Immature natural killer cell (primary cell): Measurements from ENCODE around the gene HS3ST5. TPM values are rescaled to one million over a fixed set of nuclear protein-coding genes. Genes with fewer than 3 reads are reported as not detected.
"Not testable (repeated sequence)": the region's sequence is repeated elsewhere in the genome, so short reads cannot be mapped to it uniquely, and the experiment has no call there.

Experiments
- DNase-seq, 3 donors: peaks; one replicate each; pipeline ENCODE4 v3.0.0; 2022; ENCODE audit warnings: mixed read lengths in 1 of 3
- H3K27ac Mint-ChIP-seq, 6 donors: one replicate each; pipeline ENCODE4 v1.8.0; 2020; ENCODE audit warnings: mixed read lengths in 6 of 6, mild to moderate bottlenecking in 5 of 6, inconsistent platforms in 4 of 6, moderate library complexity in 3 of 6
- H3K27me3 Mint-ChIP-seq, 3 donors: one replicate each; pipeline ENCODE4 v1.8.0; 2020 to 2021; ENCODE audit warnings: low read depth in 3 of 3, mild to moderate bottlenecking in 3 of 3, mixed read lengths in 3 of 3, moderate library complexity in 3 of 3, inconsistent platforms in 1 of 3
- H3K36me3 Mint-ChIP-seq, 3 donors: one replicate each; pipeline ENCODE4 v1.8.0; 2020; ENCODE audit warnings: mixed read lengths in 3 of 3, inconsistent platforms in 2 of 3, mild to moderate bottlenecking in 2 of 3
- H3K4me1 Mint-ChIP-seq, 2 donors: one replicate each; pipeline ENCODE4 v1.8.0; 2020; ENCODE audit warnings: inconsistent platforms in 2 of 2, mild to moderate bottlenecking in 2 of 2, mixed read lengths in 2 of 2, moderate library complexity in 1 of 2
- H3K4me3 Mint-ChIP-seq, 5 donors: one replicate each; pipeline ENCODE4 v1.8.0; 2020; ENCODE audit warnings: mild to moderate bottlenecking in 5 of 5, mixed read lengths in 5 of 5, inconsistent platforms in 3 of 5, moderate library complexity in 3 of 5
- H3K9me3 Mint-ChIP-seq, 6 donors: one replicate each; pipeline ENCODE4 v1.8.0; 2020; ENCODE audit warnings: mild to moderate bottlenecking in 6 of 6, mixed read lengths in 6 of 6, inconsistent platforms in 4 of 6, moderate library complexity in 3 of 6
- polyA plus RNA-seq, 3 donors: library from polyadenylated mRNA; unstranded; fragments of 300-500 nt; fragmentation: Illumina TruSeq; gene quantifications; one replicate each; pipeline ENCODE4 v1.2.3, GENCODE V29; 2021

The HS3ST5 gene
- polyA plus RNA-seq, 3 donors from 2014 or later: not detected

GRCh38 chr6:114061116-114061515 is 281.7 kb downstream of the HS3ST5 start:
- no peak for DNase-seq
- Mint-ChIP-seq H3K9me3 (peaks cover 0 to 4% (median 0%) of the 10 kb centered on the region in 6 donors), H3K27ac (no peak overlapping the region), H3K36me3 (no peaks in the 10 kb centered on the region), H3K27me3 (no peaks in the 10 kb centered on the region), H3K4me3 (no peak overlapping the region), H3K4me1 (no peaks in the 10 kb centered on the region)

- H3K9me3 Mint-ChIP-seq: peaks cover 0 to 2% (median under 1%) of the 10 kb centered on the region in 6 donors
- H3K27ac Mint-ChIP-seq: no peak overlapping the region
- DNase-seq: no peak
- no peaks in the 10 kb centered on the region for H3K27me3 Mint-ChIP-seq
- no peaks in the 10 kb centered on the region for H3K36me3 Mint-ChIP-seq
- H3K4me1 Mint-ChIP-seq: no peaks in the 10 kb centered on the region
- H3K4me3 Mint-ChIP-seq: no peak overlapping the region
These were observed 284.4 kb downstream of the HS3ST5 start for GRCh38 chr6:114058435-114058834.

GRCh38 chr6:114055763-114056162 is 287.1 kb downstream of the HS3ST5 start:
- peaks cover 0 to 2% (median under 1%) of the 10 kb centered on the region in 6 donors for H3K9me3 Mint-ChIP-seq
- no peaks in the 10 kb centered on the region for H3K36me3 Mint-ChIP-seq
- DNase-seq: no peak
- H3K4me3 Mint-ChIP-seq: no peak overlapping the region
- no peaks in the 10 kb centered on the region for H3K4me1 Mint-ChIP-seq
- H3K27ac Mint-ChIP-seq: no peak overlapping the region
- peaks cover 0 to 3% (median 2%) of the 10 kb centered on the region in 3 donors for H3K27me3 Mint-ChIP-seq

DNA sequence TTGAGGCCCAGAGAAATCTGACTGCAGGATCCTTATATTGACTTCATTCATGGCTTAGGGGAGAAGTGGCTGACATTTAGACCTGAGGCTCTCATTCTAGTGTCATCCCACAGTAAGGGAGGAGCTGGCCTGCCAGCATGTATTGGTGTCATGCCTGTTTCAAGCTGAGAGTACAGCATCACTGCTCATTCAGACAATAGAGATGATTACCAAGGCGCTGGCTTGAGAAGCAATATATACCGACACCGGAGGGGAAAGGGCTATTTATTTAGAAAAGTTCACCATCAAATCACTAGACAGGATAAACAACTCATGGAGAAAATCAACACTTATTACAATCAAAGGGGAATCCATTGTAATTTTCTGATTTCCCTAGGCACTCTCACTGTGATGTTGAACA is 287.5 kb downstream of the HS3ST5 start:
- Mint-ChIP-seq H3K9me3 (peaks cover 0 to 2% (median 0%) of the 10 kb centered on the region in 6 donors), H3K27me3 (peaks cover 0 to 3% (median 2%) of the 10 kb centered on the region in 3 donors), H3K27ac (no peak overlapping the region), H3K4me3 (no peak overlapping the region), H3K4me1 (no peaks in the 10 kb centered on the region), H3K36me3 (no peaks in the 10 kb centered on the region)
- no peak for DNase-seq

DNA sequence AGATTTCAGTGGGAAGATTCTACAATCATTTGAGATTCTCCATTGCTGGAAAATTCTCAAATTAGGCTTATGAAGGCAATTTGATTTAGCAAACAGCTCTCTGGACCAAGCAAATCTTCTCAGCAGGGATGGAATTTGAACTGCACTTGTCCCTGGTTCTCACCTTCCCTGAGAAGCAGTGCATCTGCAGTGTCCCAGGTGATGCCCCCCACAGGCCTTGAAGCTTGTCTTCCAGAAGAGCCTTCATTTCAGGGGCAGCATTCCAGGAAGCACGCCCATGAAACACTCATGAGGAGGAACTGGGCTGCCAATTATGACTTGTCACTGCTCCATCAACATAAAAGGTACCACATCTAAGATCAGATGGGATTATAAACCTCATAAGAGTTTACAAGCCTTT is 289.0 kb downstream of the HS3ST5 start:
- no peak for DNase-seq
- peaks cover 0 to 3% (median 2%) of the 10 kb centered on the region in 3 donors for H3K27me3 Mint-ChIP-seq
- peaks cover 0 to 2% (median 0%) of the 10 kb centered on the region in 6 donors for H3K9me3 Mint-ChIP-seq
- no peaks in the 10 kb centered on the region for H3K36me3 Mint-ChIP-seq
- no peak overlapping the region for H3K27ac Mint-ChIP-seq
- no peak overlapping the region for H3K4me3 Mint-ChIP-seq
- no peaks in the 10 kb centered on the region for H3K4me1 Mint-ChIP-seq

DNA sequence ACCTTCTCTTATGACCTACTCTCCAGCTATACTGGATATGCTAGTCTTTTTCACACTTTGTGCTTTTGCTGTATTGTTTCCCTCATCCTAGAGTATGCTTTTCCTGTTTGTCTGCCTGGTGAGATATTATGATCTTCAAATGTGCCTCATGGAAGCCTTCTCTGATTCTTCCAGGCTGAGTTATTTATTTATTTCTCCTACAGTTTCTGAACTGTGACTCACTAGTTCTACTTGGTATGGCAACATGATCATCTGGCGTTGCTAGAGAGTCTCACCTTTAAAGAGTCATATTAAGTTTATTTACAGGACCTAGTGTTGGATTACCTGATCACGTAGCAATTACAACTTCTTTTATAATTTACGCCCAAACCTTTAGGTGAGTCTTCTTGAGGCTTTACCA is 290.7 kb downstream of the HS3ST5 start:
- H3K4me3 Mint-ChIP-seq: no peak overlapping the region
- peaks cover 0 to 1% (median 0%) of the 10 kb centered on the region in 6 donors for H3K9me3 Mint-ChIP-seq
- no peak overlapping the region for H3K27ac Mint-ChIP-seq
- no peak for DNase-seq
- H3K36me3 Mint-ChIP-seq: no peaks in the 10 kb centered on the region
- no peaks in the 10 kb centered on the region for H3K4me1 Mint-ChIP-seq
- H3K27me3 Mint-ChIP-seq: peaks cover 0 to 3% (median 2%) of the 10 kb centered on the region in 3 donors

DNA sequence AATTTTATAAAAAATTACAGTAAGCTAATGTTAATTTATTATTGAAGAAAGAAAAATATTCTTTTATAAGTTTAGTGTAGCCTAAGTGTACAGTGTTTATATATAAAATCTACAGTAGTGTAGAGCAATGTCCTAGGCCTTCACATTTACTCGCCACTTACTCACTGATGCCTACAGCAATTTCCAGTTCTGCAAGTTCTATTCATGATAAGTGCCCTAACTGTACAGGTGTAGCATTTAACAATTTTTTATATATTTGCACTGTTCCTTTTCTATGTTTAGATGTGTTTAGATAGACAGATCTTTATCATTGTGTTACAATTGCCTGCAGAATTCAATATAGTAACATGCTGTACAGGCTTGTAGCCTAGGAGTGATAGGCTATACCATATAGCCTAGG is 291.8 kb downstream of the HS3ST5 start:
- no peak for DNase-seq
- Mint-ChIP-seq H3K9me3 (peaks cover 0 to 1% (median 0%) of the 10 kb centered on the region in 6 donors), H3K27ac (no peak overlapping the region), H3K4me3 (no peak overlapping the region), H3K36me3 (no peaks in the 10 kb centered on the region), H3K4me1 (no peaks in the 10 kb centered on the region), H3K27me3 (peaks cover 0 to 3% (median 2%) of the 10 kb centered on the region in 3 donors)

GRCh38 chr6:114049367-114049966 is 293.4 kb downstream of the HS3ST5 start:
- Mint-ChIP-seq H3K9me3 (peaks cover 0 to 1% (median 0%) of the 10 kb centered on the region in 6 donors), H3K4me3 (no peak overlapping the region), H3K27ac (no peak overlapping the region), H3K27me3 (peaks cover 0 to 3% (median 2%) of the 10 kb centered on the region in 3 donors), H3K36me3 (no peaks in the 10 kb centered on the region), H3K4me1 (no peaks in the 10 kb centered on the region)
- DNase-seq: no peak

- not testable (repeated sequence) for DNase-seq, H3K27me3 Mint-ChIP-seq, H3K4me1 Mint-ChIP-seq, H3K9me3 Mint-ChIP-seq, H3K4me3 Mint-ChIP-seq, H3K36me3 Mint-ChIP-seq, H3K27ac Mint-ChIP-seq
These were observed 298.3 kb downstream of the HS3ST5 start for GRCh38 chr6:114044566-114044965.

DNA sequence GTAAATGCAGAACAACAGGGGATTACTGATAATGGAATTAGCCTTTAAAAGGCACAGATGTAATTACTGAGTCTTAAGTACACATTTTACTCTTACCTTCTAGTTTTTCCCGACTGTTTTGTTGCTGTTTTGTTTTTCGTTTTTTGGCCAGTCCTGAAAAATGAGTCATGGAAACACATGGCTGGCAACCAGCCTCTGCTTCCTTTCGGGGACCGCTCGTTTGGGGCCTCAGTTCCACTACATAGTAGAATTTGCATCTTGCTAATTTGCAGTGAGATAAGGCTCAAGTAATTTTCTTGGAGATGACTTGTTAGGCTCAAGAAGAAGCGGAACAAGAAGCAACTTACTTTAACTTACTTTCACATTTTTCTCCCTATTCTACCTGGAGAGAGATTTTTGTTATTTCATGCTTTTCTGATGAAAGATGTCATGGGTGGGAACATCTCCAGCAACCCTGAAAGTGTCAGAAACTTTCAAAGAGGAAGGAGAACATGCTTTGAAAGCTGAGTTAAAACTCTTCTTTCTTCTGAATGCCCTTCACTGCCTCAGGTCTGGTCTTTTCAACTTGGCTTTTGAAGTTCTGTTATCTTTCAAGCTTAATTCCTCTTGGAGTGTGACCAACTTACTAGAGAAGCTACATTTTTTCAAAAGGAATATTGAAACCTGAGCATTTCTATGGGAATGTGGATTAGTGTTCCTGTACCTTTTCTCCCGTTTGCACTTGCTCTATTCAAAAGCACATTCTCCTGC is 300.4 kb downstream of the HS3ST5 start:
- no peaks in the 10 kb centered on the region for H3K4me1 Mint-ChIP-seq
- no peaks in the 10 kb centered on the region for H3K36me3 Mint-ChIP-seq
- H3K27me3 Mint-ChIP-seq: peaks cover 0 to 2% (median 0%) of the 10 kb centered on the region in 3 donors
- DNase-seq: no peak
- H3K9me3 Mint-ChIP-seq: peaks cover 0 to 3% (median 0%) of the 10 kb centered on the region in 6 donors
- no peak overlapping the region for H3K4me3 Mint-ChIP-seq
- no peak overlapping the region for H3K27ac Mint-ChIP-seq

DNA sequence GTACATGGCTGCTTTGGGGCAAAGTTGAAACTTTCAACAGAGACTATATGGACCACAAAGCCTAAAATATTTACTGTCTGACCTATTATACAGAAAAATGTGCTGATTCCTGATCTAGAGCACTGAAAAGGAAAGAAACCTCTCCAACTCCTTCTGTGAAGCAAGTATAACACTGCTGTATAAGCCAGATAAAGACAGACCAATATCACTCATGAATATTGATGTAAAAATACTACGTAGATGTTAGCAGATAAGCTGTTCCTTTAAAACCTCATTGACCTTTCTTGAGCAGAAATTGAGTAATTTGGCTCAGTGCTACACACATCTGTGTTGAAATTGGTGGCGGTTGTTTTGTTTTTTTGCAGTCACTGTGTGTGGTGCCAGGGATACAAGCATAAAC is 302.0 kb downstream of the HS3ST5 start:
- H3K36me3 Mint-ChIP-seq: no peaks in the 10 kb centered on the region
- no peaks in the 10 kb centered on the region for H3K4me1 Mint-ChIP-seq
- H3K27ac Mint-ChIP-seq: no peak overlapping the region
- peaks cover 0 to 3% (median 0%) of the 10 kb centered on the region in 6 donors for H3K9me3 Mint-ChIP-seq
- no peak overlapping the region for H3K4me3 Mint-ChIP-seq
- no peak for DNase-seq
- peaks cover 0 to 3% (median 0%) of the 10 kb centered on the region in 3 donors for H3K27me3 Mint-ChIP-seq

DNA sequence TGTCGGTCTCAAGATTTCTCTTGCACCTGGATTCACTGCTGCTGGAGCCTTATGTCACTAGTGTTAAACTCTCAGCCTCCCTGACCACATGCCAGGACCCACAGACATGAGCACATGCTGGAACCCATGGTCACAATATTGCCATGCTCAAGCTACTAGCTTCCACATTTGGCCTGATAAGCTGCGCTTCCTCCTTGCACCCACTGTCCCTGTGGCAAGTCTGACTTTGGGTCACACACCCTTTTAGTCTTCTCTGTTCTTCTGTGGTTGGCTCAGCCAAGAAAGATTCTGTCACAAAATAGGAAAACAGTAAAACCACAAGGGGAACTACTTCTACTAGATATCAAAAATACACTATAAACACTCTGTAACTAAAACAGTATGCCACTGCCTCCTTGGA is 303.0 kb downstream of the HS3ST5 start:
- no peak overlapping the region for H3K4me3 Mint-ChIP-seq
- no peaks in the 10 kb centered on the region for H3K4me1 Mint-ChIP-seq

DNA sequence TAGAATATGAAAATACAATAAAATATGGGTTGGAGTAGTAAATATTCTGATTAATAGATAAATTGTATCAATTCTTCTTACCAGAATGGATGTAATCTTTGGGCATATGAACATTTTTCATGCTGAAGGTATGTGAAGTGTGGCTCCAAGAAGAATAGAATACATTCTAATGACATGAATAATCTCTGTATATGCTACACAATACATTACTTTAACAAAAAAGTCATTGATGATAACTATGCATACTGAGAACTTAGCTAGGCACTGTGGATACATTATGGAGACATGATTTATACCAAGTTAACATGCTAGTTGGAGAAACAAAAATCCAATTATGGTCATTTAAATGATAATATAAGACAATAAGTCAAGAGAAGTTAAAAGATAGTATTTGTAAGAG is 309.2 kb downstream of the HS3ST5 start:
- Mint-ChIP-seq H3K27ac (no peak overlapping the region), H3K27me3 (peaks cover 0 to 9% (median 6%) of the 10 kb centered on the region in 3 donors), H3K4me1 (no peaks in the 10 kb centered on the region), H3K36me3 (no peaks in the 10 kb centered on the region), H3K4me3 (no peak overlapping the region), H3K9me3 (peaks cover 0 to 1% (median 0%) of the 10 kb centered on the region in 6 donors)
- DNase-seq: no peak

More for the DNA sequence above, 303.0 kb downstream of the HS3ST5 start:
- no peak overlapping the region for H3K27ac Mint-ChIP-seq
- H3K27me3 Mint-ChIP-seq: peaks cover 0 to 4% (median 2%) of the 10 kb centered on the region in 3 donors
- DNase-seq: no peak
- no peaks in the 10 kb centered on the region for H3K36me3 Mint-ChIP-seq
- peaks cover 0 to 3% (median 0%) of the 10 kb centered on the region in 6 donors for H3K9me3 Mint-ChIP-seq

- no peak overlapping the region for H3K4me3 Mint-ChIP-seq
- no peak for DNase-seq
- no peak overlapping the region for H3K27ac Mint-ChIP-seq
- peaks cover 0 to 1% (median 0%) of the 10 kb centered on the region in 6 donors for H3K9me3 Mint-ChIP-seq
- peaks cover 0 to 9% (median 6%) of the 10 kb centered on the region in 3 donors for H3K27me3 Mint-ChIP-seq
- no peaks in the 10 kb centered on the region for H3K36me3 Mint-ChIP-seq
- no peaks in the 10 kb centered on the region for H3K4me1 Mint-ChIP-seq
These were observed 310.1 kb downstream of the HS3ST5 start for GRCh38 chr6:114032721-114033120.
